HepG2 (cell line): Measurements from ENCODE around the gene SPAAR. TPM values are rescaled to one million over a fixed set of nuclear protein-coding genes. Genes with fewer than 3 reads are reported as not detected.

ENCODE experiments used
- ATAC-seq: fragments of 200-7000 bp; cut with Tn5 transposase; 3 replicates; pipeline ENCODE4 v1.9.1; 2020; ENCODE audit warnings: mild to moderate bottlenecking, moderate library complexity
- BruUV-seq: library from RNA; stranded (reverse); fragments of 400-500 nt; replicated peaks from 2 replicates; lab custom pipeline; 2021; lab: Mats Ljungman, UMichigan
- CTCF ChIA-PET: fragments of 300-600 bp; formaldehyde crosslinking; extraction: SDS; loops from one replicate; lab custom pipeline; 2021; ENCODE audit warnings: low total read pairs, inconsistent platforms, low intra/inter-chr PET ratio; lab: Yijun Ruan, JAX
- POLR2A ChIA-PET: fragments of 350-600 bp; sonication (Branson Sonifier 250); formaldehyde crosslinking; loops from one replicate; lab custom pipeline; 2020; ENCODE audit warnings: antibody characterized with exemption, inconsistent platforms; lab: Yijun Ruan, JAX
- DNase-seq: peaks from one replicate; pipeline ENCODE4 v3.0.0-alpha.2; 2015; ENCODE audit warnings: low spot score
- FAIRE-seq: peaks from 3 replicates; lab custom pipeline; 2011; peaks lifted over from hg19 to GRCh38; lab: Jason Lieb, UNC
- H2AFZ ChIP-seq: one replicate; pipeline ENCODE4 v1.6.1; 2011; ENCODE audit warnings: low read length, inconsistent platforms
- H3K27ac ChIP-seq: fragments of 300-600 bp; 3 replicates; pipeline ENCODE4 v1.8.0; 2011; ENCODE audit warnings: mixed run types, mild to moderate bottlenecking, mixed read lengths, low read length, inconsistent platforms; ENCODE audit not compliant: insufficient read depth; ENCODE audit errors: extremely low read length
- H3K27me3 ChIP-seq, 2 experiments: fragments of 200-600 bp in 1 of 2; 2 replicates in 1 of 2; 3 replicates in 1 of 2; pipeline versions ENCODE4 v1.6.0 to v1.8.0; 2011; ENCODE audit warnings: low read length in 2 of 2, mild to moderate bottlenecking in 2 of 2, moderate library complexity in 2 of 2, inconsistent platforms in 1 of 2; ENCODE audit not compliant: insufficient read depth in 2 of 2, control insufficient read depth in 1 of 2
- H3K36me3 ChIP-seq, 2 experiments: fragments of 200-600 bp in 1 of 2; replicated peaks in 1 of 2; 2 replicates in 1 of 2; 3 replicates in 1 of 2; pipeline versions ENCODE4 v1.5.1 to v1.8.0; 2011; ENCODE audit warnings: low read length in 2 of 2, inconsistent platforms in 1 of 2; ENCODE audit not compliant: insufficient read depth in 2 of 2, control insufficient read depth in 1 of 2
- H3K4me1 ChIP-seq: 2 replicates; pipeline ENCODE4 v1.5.1; 2012; ENCODE audit warnings: low read length, inconsistent platforms; ENCODE audit not compliant: insufficient read depth
- H3K4me2 ChIP-seq: 2 replicates; pipeline ENCODE4 v1.6.0; 2011; ENCODE audit warnings: low read depth, low read length, inconsistent platforms
- H3K4me3 ChIP-seq, 3 experiments: fragments of 200-600 bp in 1 of 3; sonication (generic), shearing (Covaris generic) in 1 of 3; replicated peaks in 1 of 3; 2 replicates each; pipeline ENCODE4 v1.5.1; 2011 to 2016; ENCODE audit warnings: low read length in 3 of 3, inconsistent platforms in 2 of 3, low read depth in 2 of 3, mild to moderate bottlenecking in 2 of 3, control low read depth in 1 of 3, mixed read lengths in 1 of 3; ENCODE audit not compliant: insufficient read depth in 1 of 3
- H3K79me2 ChIP-seq: one replicate; pipeline ENCODE4 v1.6.1; 2011; ENCODE audit warnings: low read length, inconsistent platforms; ENCODE audit not compliant: insufficient read depth
- H3K9ac ChIP-seq: 2 replicates; pipeline ENCODE4 v1.6.0; 2011; ENCODE audit warnings: mild to moderate bottlenecking, low read depth, low read length, inconsistent platforms; ENCODE audit not compliant: insufficient read depth
- H3K9me3 ChIP-seq: 2 replicates; pipeline ENCODE4 v1.5.1; 2012; ENCODE audit warnings: mild to moderate bottlenecking, low read length
- H4K20me1 ChIP-seq: 2 replicates; pipeline ENCODE4 v1.6.0; 2011; ENCODE audit warnings: inconsistent platforms, mild to moderate bottlenecking, low read length, moderate library complexity; ENCODE audit not compliant: insufficient read depth
- ARHGAP35 ChIP-seq: sonication (generic); formaldehyde crosslinking; IDR thresholded peaks from 2 replicates; pipeline ENCODE4 v1.9.0; 2022; ENCODE audit warnings: mild to moderate bottlenecking, inconsistent platforms, moderate library complexity, missing genetic modification reagents, borderline replicate concordance
- CENPT ChIP-seq: sonication (generic); formaldehyde crosslinking; IDR thresholded peaks from 2 replicates; pipeline ENCODE4 v1.8.0; 2022; ENCODE audit warnings: low read depth, mild to moderate bottlenecking, moderate library complexity, missing genetic modification reagents
- EEA1 ChIP-seq: sonication (generic); formaldehyde crosslinking; IDR thresholded peaks from 2 replicates; pipeline ENCODE4 v1.5.1; 2020; ENCODE audit warnings: mild to moderate bottlenecking, missing genetic modification reagents, borderline replicate concordance
- FIP1L1 ChIP-seq: fragments of 200-400 bp; formaldehyde crosslinking; IDR thresholded peaks from 2 replicates; pipeline ENCODE4 v1.6.1; 2018; ENCODE audit warnings: low read depth, mild to moderate bottlenecking, low read length, moderate library complexity, borderline replicate concordance; ENCODE audit not compliant: insufficient read depth
- GPN1 ChIP-seq: sonication (generic); formaldehyde crosslinking; IDR thresholded peaks from 2 replicates; pipeline ENCODE4 v1.5.1; 2020; ENCODE audit warnings: missing genetic modification reagents, borderline replicate concordance
- MAZ ChIP-seq, 2 experiments: sonication (generic) in 1 of 2; formaldehyde crosslinking in 1 of 2; IDR thresholded peaks; 2 replicates each; pipeline versions ENCODE4 v1.5.0 to v1.6.1; 2012 to 2020; ENCODE audit warnings: low read depth in 2 of 2, mild to moderate bottlenecking in 2 of 2, borderline replicate concordance in 1 of 2, improper control_type of control experiment in 1 of 2, low read length in 1 of 2, missing genetic modification reagents in 1 of 2, moderate library complexity in 1 of 2
- MXI1 ChIP-seq: IDR thresholded peaks from 3 replicates; pipeline ENCODE4 v1.6.1; 2012; ENCODE audit warnings: low read depth, low read length, inconsistent platforms, borderline replicate concordance
- PAWR ChIP-seq: sonication (generic); formaldehyde crosslinking; IDR thresholded peaks from 2 replicates; pipeline ENCODE4 v1.4.0; 2020; ENCODE audit warnings: missing genetic modification reagents, mild to moderate bottlenecking, borderline replicate concordance
- SNRNP70 ChIP-seq: fragments of 200-400 bp; formaldehyde crosslinking; IDR thresholded peaks from 2 replicates; pipeline ENCODE4 v1.6.1; 2017; ENCODE audit warnings: mild to moderate bottlenecking, low read depth, low read length, moderate library complexity
- YEATS2 ChIP-seq: sonication (generic); formaldehyde crosslinking; IDR thresholded peaks from 2 replicates; pipeline ENCODE4 v1.4.0; 2020; ENCODE audit warnings: missing genetic modification reagents, borderline replicate concordance
- ZBTB33 ChIP-seq: sonication (generic); formaldehyde crosslinking; IDR thresholded peaks from 2 replicates; pipeline ENCODE4 v1.4.0; 2020; ENCODE audit warnings: missing genetic modification reagents
- ZFX ChIP-seq: sonication (generic); formaldehyde crosslinking; IDR thresholded peaks from 2 replicates; pipeline ENCODE4 v1.4.0; 2020; ENCODE audit warnings: mild to moderate bottlenecking, low read depth, missing genetic modification reagents, moderate library complexity
- ZNF292 ChIP-seq: sonication (generic); formaldehyde crosslinking; IDR thresholded peaks from 2 replicates; pipeline ENCODE4 v1.8.1; 2022; ENCODE audit warnings: mild to moderate bottlenecking, low read depth, missing genetic modification reagents, borderline replicate concordance
- ZNF543 ChIP-seq: sonication (generic); formaldehyde crosslinking; IDR thresholded peaks from 2 replicates; pipeline ENCODE4 v1.4.0; 2020; ENCODE audit warnings: mild to moderate bottlenecking, missing genetic modification reagents
- WGBS: methylation state at CpG from one replicate; pipeline ENCODE4 v1.1.6; 2017; ENCODE audit warnings: low lambda C conversion rate; 5-methylcytosine and 5-hydroxymethylcytosine counted together
- in situ Hi-C: cut with HindIII; loops from 2 replicates; pipeline ENCODE4 v1.10.0; 2017; ENCODE audit warnings: low pct_unique_long_range_greater_than_20kb; ENCODE audit not compliant: extremely low pct_ligation_motif_present
- intact Hi-C: fragments of 100-400 bp; cut with micrococcal nuclease; formaldehyde crosslinking; loops from one replicate; pipeline ENCODE4 v1.10.0; 2022; ENCODE audit not compliant: unreplicated experiment
- polyA plus RNA-seq, 8 experiments: library from polyadenylated mRNA; depleted of rRNA in 3 of 8; stranded (reverse) in 7 of 8; unstranded in 1 of 8; fragments of >200 nt; fragmentation: Illumina TruSeq in 4 of 8; extraction: Trizol in 4 of 8; gene quantifications; 2 replicates each; pipeline versions ENCODE4 v1.2.1 to v1.2.3, GENCODE V29; 2011 to 2016; ENCODE audit warnings: low read depth in 4 of 8, missing spikeins in 1 of 8, mixed read lengths in 1 of 8; ENCODE audit not compliant: insufficient read depth in 1 of 8
- total RNA-seq, 5 experiments: library from RNA; depleted of rRNA; stranded (reverse); fragments of >200 nt; fragmentation: Illumina TruSeq; extraction: Trizol; gene quantifications; 2 replicates each; pipeline ENCODE4 v1.2.3, GENCODE V29; 2016; ENCODE audit warnings: low read depth in 1 of 5
- TF ChIP-seq, protein P1 (sequence below): IDR thresholded peaks from 2 replicates; pipeline ENCODE4 v1.6.1; 2016; ENCODE audit warnings: missing biosample characterization, missing genetic modification reagents, low read depth
- TF ChIP-seq, protein P2 (sequence below): sonication (generic); formaldehyde crosslinking; IDR thresholded peaks from 2 replicates; pipeline ENCODE4 v1.4.0; 2020; ENCODE audit warnings: mild to moderate bottlenecking, missing genetic modification reagents

The SPAAR gene
- total and polyA plus RNA-seq, 2 of the 13 experiments (the other 11 are each of a cell fraction or from before 2014, with no cell fraction given) = 0.07 TPM; not detected in 1

DNA sequence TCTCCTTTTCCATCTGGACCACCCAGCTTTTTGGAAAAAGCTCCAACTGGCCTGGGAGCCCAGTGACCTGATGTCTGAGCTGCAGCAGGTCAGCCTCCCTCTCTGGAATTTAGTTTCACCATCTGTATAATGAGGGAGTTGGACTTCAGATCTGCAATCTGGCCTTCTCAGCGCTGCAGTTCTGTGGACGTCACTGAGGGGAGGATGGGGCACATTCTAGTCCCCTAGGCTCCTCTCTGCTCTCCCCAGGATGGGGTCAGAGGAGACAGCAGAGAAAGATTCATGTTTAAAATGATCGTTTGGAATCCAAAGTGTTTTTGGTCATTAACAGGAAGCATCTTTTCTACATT is 49.3 kb upstream of the SPAAR start:
- H3K79me2 ChIP-seq = no peaks in the 10 kb centered on the region
- no TSS peak for BruUV-seq
- no peaks in the 10 kb centered on the region for H3K9me3 ChIP-seq
- CTCF ChIA-PET = no interaction called here
- H3K4me1 ChIP-seq = no peaks in the 10 kb centered on the region
- H3K9ac ChIP-seq = no peak overlapping the region
- POLR2A ChIA-PET = no interaction called here
- no peak overlapping the region for H3K27ac ChIP-seq
- FAIRE-seq = no peak
- H3K4me3 ChIP-seq = no peak overlapping the region
- ATAC-seq = no peak
- WGBS = 13% methylated on average over 3 of the region's 3 CpGs
- H3K36me3 ChIP-seq = no peaks in the 10 kb centered on the region
- no peak for DNase-seq
- H4K20me1 ChIP-seq = no peaks in the 10 kb centered on the region
- in situ Hi-C loops = no loop called here
- no peak overlapping the region for H2AFZ ChIP-seq
- H3K4me2 ChIP-seq = no peak overlapping the region
- intact Hi-C loops = no loop called here
- H3K27me3 ChIP-seq = peaks cover 1 to 23% of the 10 kb centered on the region in 2 experiments; a peak in 2 of 5 replicates
- TF ChIP-seq YEATS2 (no peak), ARHGAP35 (no peak), FIP1L1 (no peak), EEA1 (no peak), PAWR (CRISPR knock-in tag) (no peak), SNRNP70 (no peak), ZNF292 (CRISPR knock-in tag) (no peak), MAZ (IDR thresholded peaks at IDR 0.05; ENCODE audit: borderline replicate concordance, low read depth, low read length) (no peak), MAZ (CRISPR knock-in tag; IDR thresholded peaks at IDR 0.05; ENCODE audit: low read depth) (no peak), ZFX (CRISPR knock-in tag) (no peak), CENPT (CRISPR knock-in tag) (no peak), MXI1 (no peak), ZBTB33 (no peak), ZNF543 (CRISPR knock-in tag) (no peak), GPN1 (no peak)
- TF ChIP-seq, protein P1, sequence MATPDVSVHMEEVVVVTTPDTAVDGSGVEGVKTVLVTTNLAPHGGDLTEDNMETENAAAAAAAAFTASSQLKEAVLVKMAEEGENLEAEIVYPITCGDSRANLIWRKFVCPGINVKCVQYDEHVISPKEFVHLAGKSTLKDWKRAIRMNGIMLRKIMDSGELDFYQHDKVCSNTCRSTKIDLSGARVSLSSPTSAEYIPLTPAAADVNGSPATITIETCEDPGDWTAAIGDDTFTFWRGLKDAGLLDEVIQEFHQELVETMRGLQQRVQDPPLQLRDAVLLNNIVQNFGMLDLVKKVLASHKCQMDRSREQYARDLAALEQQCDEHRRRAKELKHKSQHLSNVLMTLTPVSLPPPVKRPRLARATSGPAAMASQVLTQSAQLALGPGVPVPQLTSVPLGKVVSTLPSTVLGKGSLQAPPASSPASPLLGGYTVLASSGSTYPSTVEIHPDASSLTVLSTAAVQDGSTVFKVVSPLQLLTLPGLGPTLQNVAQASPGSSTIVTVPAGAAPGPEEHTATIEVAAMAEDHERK (CRISPR knock-in tag) = no peak
- TF ChIP-seq, protein P2, sequence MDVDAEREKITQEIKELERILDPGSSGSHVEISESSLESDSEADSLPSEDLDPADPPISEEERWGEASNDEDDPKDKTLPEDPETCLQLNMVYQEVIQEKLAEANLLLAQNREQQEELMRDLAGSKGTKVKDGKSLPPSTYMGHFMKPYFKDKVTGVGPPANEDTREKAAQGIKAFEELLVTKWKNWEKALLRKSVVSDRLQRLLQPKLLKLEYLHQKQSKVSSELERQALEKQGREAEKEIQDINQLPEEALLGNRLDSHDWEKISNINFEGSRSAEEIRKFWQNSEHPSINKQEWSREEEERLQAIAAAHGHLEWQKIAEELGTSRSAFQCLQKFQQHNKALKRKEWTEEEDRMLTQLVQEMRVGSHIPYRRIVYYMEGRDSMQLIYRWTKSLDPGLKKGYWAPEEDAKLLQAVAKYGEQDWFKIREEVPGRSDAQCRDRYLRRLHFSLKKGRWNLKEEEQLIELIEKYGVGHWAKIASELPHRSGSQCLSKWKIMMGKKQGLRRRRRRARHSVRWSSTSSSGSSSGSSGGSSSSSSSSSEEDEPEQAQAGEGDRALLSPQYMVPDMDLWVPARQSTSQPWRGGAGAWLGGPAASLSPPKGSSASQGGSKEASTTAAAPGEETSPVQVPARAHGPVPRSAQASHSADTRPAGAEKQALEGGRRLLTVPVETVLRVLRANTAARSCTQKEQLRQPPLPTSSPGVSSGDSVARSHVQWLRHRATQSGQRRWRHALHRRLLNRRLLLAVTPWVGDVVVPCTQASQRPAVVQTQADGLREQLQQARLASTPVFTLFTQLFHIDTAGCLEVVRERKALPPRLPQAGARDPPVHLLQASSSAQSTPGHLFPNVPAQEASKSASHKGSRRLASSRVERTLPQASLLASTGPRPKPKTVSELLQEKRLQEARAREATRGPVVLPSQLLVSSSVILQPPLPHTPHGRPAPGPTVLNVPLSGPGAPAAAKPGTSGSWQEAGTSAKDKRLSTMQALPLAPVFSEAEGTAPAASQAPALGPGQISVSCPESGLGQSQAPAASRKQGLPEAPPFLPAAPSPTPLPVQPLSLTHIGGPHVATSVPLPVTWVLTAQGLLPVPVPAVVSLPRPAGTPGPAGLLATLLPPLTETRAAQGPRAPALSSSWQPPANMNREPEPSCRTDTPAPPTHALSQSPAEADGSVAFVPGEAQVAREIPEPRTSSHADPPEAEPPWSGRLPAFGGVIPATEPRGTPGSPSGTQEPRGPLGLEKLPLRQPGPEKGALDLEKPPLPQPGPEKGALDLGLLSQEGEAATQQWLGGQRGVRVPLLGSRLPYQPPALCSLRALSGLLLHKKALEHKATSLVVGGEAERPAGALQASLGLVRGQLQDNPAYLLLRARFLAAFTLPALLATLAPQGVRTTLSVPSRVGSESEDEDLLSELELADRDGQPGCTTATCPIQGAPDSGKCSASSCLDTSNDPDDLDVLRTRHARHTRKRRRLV (CRISPR knock-in tag) = no peak
